ENCODE results near the gene MPP3. TPM values are rescaled to one million over a fixed set of nuclear protein-coding genes. Genes with fewer than 3 reads are reported as not detected.

Gene MPP3
- total RNA-seq, 1 experiment from 2014 or later, result 11.3 TPM

DNA sequence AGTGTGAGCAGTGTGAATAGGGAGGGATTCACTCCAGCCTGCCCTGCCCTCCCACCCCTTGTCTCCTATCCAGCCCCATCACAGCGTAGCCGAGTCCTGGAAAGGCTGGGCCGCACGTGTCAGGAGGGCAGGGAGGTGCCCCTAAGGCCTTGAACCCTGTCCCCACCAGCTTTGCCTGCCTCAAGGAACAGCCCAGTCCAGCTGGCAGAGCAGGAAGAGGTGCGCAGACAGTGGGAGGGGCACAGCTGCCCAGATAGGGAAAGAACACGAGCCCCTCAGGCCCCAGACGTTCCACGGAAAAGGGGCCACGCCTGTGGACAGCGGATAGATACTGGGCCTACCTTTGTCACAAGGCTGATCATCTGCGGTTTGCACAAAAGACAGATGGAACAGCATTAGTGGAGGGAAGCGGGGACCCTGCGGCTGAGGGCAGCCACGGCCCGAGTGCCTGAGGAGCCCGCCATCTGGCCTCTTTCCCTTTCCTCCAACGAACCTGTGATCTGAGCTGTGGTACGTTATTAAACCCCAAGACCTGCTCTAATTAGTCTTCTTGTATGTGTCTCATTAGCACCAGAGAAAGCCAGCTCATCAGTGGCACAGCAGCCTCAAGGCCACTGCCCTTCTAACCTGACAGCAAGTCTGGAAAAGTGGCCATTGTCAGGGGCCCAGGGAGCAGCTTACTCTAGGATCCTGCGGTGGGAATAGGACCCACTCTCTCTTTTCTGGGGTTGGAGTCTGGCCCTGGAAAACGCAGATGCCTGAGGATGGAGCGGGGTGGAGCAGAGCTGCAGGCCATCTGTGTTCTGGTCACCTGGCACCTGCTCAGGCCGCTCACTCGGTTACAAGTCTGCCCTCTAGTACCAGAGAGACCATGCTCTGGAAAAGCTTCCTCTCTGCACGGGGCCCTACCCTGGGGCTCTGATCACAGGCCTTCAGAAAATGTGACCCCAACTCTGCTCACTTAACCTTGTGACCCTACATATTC, 16.3 kb downstream of the MPP3 start (continued):
- TF ChIP-seq, protein P1, sequence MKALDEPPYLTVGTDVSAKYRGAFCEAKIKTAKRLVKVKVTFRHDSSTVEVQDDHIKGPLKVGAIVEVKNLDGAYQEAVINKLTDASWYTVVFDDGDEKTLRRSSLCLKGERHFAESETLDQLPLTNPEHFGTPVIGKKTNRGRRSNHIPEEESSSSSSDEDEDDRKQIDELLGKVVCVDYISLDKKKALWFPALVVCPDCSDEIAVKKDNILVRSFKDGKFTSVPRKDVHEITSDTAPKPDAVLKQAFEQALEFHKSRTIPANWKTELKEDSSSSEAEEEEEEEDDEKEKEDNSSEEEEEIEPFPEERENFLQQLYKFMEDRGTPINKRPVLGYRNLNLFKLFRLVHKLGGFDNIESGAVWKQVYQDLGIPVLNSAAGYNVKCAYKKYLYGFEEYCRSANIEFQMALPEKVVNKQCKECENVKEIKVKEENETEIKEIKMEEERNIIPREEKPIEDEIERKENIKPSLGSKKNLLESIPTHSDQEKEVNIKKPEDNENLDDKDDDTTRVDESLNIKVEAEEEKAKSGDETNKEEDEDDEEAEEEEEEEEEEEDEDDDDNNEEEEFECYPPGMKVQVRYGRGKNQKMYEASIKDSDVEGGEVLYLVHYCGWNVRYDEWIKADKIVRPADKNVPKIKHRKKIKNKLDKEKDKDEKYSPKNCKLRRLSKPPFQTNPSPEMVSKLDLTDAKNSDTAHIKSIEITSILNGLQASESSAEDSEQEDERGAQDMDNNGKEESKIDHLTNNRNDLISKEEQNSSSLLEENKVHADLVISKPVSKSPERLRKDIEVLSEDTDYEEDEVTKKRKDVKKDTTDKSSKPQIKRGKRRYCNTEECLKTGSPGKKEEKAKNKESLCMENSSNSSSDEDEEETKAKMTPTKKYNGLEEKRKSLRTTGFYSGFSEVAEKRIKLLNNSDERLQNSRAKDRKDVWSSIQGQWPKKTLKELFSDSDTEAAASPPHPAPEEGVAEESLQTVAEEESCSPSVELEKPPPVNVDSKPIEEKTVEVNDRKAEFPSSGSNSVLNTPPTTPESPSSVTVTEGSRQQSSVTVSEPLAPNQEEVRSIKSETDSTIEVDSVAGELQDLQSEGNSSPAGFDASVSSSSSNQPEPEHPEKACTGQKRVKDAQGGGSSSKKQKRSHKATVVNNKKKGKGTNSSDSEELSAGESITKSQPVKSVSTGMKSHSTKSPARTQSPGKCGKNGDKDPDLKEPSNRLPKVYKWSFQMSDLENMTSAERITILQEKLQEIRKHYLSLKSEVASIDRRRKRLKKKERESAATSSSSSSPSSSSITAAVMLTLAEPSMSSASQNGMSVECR (CRISPR knock-in tag; IDR thresholded peaks at IDR 0.05; ENCODE audit: borderline replicate concordance), result no peak
- no peak for TF ChIP-seq ZNF263 (CRISPR knock-in tag; IDR thresholded peaks at IDR 0.05; ENCODE audit: low read depth)
- TF ChIP-seq NFE2L1 (CRISPR knock-in tag; IDR thresholded peaks at IDR 0.05), result no peak
- TF ChIP-seq AR (CRISPR knock-in tag; IDR thresholded peaks at IDR 0.05), result no peak
- TF ChIP-seq EMX1 (CRISPR knock-in tag; IDR thresholded peaks at IDR 0.05), result no peak
- TF ChIP-seq SOX15 (CRISPR knock-in tag; IDR thresholded peaks at IDR 0.05), result no peak
- TF ChIP-seq, protein P2, sequence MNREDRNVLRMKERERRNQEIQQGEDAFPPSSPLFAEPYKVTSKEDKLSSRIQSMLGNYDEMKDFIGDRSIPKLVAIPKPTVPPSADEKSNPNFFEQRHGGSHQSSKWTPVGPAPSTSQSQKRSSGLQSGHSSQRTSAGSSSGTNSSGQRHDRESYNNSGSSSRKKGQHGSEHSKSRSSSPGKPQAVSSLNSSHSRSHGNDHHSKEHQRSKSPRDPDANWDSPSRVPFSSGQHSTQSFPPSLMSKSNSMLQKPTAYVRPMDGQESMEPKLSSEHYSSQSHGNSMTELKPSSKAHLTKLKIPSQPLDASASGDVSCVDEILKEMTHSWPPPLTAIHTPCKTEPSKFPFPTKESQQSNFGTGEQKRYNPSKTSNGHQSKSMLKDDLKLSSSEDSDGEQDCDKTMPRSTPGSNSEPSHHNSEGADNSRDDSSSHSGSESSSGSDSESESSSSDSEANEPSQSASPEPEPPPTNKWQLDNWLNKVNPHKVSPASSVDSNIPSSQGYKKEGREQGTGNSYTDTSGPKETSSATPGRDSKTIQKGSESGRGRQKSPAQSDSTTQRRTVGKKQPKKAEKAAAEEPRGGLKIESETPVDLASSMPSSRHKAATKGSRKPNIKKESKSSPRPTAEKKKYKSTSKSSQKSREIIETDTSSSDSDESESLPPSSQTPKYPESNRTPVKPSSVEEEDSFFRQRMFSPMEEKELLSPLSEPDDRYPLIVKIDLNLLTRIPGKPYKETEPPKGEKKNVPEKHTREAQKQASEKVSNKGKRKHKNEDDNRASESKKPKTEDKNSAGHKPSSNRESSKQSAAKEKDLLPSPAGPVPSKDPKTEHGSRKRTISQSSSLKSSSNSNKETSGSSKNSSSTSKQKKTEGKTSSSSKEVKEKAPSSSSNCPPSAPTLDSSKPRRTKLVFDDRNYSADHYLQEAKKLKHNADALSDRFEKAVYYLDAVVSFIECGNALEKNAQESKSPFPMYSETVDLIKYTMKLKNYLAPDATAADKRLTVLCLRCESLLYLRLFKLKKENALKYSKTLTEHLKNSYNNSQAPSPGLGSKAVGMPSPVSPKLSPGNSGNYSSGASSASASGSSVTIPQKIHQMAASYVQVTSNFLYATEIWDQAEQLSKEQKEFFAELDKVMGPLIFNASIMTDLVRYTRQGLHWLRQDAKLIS (CRISPR knock-in tag; IDR thresholded peaks at IDR 0.05; ENCODE audit: borderline replicate concordance), result no peak
- TF ChIP-seq, protein P3, sequence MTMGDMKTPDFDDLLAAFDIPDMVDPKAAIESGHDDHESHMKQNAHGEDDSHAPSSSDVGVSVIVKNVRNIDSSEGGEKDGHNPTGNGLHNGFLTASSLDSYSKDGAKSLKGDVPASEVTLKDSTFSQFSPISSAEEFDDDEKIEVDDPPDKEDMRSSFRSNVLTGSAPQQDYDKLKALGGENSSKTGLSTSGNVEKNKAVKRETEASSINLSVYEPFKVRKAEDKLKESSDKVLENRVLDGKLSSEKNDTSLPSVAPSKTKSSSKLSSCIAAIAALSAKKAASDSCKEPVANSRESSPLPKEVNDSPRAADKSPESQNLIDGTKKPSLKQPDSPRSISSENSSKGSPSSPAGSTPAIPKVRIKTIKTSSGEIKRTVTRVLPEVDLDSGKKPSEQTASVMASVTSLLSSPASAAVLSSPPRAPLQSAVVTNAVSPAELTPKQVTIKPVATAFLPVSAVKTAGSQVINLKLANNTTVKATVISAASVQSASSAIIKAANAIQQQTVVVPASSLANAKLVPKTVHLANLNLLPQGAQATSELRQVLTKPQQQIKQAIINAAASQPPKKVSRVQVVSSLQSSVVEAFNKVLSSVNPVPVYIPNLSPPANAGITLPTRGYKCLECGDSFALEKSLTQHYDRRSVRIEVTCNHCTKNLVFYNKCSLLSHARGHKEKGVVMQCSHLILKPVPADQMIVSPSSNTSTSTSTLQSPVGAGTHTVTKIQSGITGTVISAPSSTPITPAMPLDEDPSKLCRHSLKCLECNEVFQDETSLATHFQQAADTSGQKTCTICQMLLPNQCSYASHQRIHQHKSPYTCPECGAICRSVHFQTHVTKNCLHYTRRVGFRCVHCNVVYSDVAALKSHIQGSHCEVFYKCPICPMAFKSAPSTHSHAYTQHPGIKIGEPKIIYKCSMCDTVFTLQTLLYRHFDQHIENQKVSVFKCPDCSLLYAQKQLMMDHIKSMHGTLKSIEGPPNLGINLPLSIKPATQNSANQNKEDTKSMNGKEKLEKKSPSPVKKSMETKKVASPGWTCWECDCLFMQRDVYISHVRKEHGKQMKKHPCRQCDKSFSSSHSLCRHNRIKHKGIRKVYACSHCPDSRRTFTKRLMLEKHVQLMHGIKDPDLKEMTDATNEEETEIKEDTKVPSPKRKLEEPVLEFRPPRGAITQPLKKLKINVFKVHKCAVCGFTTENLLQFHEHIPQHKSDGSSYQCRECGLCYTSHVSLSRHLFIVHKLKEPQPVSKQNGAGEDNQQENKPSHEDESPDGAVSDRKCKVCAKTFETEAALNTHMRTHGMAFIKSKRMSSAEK (CRISPR knock-in tag; IDR thresholded peaks at IDR 0.05; ENCODE audit: borderline replicate concordance), result no peak
- no peak for TF ChIP-seq RELA (CRISPR knock-in tag; IDR thresholded peaks at IDR 0.05; ENCODE audit: borderline replicate concordance)
- no peak for TF ChIP-seq MLX (CRISPR knock-in tag; IDR thresholded peaks at IDR 0.05)
- no peak for TF ChIP-seq ZNF416 (CRISPR knock-in tag; IDR thresholded peaks at IDR 0.05)
